SK-N-SH (cell line): ENCODE measurements around the gene NIPAL4. TPM values are rescaled to one million over a fixed set of nuclear protein-coding genes. Genes with fewer than 3 reads are reported as not detected.

ENCODE experiments used
- CTCF ChIA-PET: fragments of 300-600, 350-600 bp; formaldehyde crosslinking; extraction: SDS; loops from one replicate; lab custom pipeline; 2021; lab: Yijun Ruan, JAX
- POLR2A ChIA-PET: fragments of 350-600 bp; sonication (Branson Sonifier 250); formaldehyde crosslinking; extraction: SDS; loops from one replicate; lab custom pipeline; 2020; ENCODE audit warnings: antibody characterized with exemption, inconsistent platforms; lab: Yijun Ruan, JAX
- DNase-seq: peaks from one replicate; pipeline ENCODE4 v3.0.0; 2012
- H2AFZ ChIP-seq: fragments of 200-600 bp; sonication (generic); 2 replicates; pipeline ENCODE4 v1.8.1; 2016; ENCODE audit warnings: antibody characterized with exemption, mild to moderate bottlenecking, low read depth
- H3F3A ChIP-seq: fragments of 200-600 bp; sonication (generic); replicated peaks from 2 replicates; pipeline ENCODE3; 2016; ENCODE audit warnings: antibody characterized with exemption, mild to moderate bottlenecking; ENCODE audit not compliant: insufficient read depth
- H3K27ac ChIP-seq, 2 experiments: fragments of 200-500 bp in 1 of 2; fragments of 200-600 bp in 1 of 2; sonication (Bioruptor generic) in 1 of 2; sonication (generic), shearing (Covaris generic) in 1 of 2; 2 replicates each; pipeline versions ENCODE4 v1.5.1 to v1.6.1; 2014 to 2016; ENCODE audit warnings: low read depth in 2 of 2, inconsistent platforms in 1 of 2, low read length in 1 of 2, mild to moderate bottlenecking in 1 of 2, mixed read lengths in 1 of 2
- H3K27me3 ChIP-seq: fragments of 200-600 bp; sonication (generic), shearing (Covaris generic); 2 replicates; pipeline ENCODE4 v1.6.1; 2016; ENCODE audit warnings: mixed run types; ENCODE audit not compliant: insufficient read depth
- H3K36me3 ChIP-seq, 2 experiments: fragments of 200-500 bp in 1 of 2; fragments of 200-600 bp in 1 of 2; sonication (Bioruptor generic) in 1 of 2; sonication (generic) in 1 of 2; replicated peaks in 1 of 2; 2 replicates each; pipeline versions ENCODE3 to v1.5.1; 2014 to 2016; ENCODE audit warnings: low read length in 1 of 2, mild to moderate bottlenecking in 1 of 2; ENCODE audit not compliant: insufficient read depth in 2 of 2, control insufficient read depth in 1 of 2
- H3K4me1 ChIP-seq, 2 experiments: fragments of 200-500 bp in 1 of 2; fragments of 200-600 bp in 1 of 2; sonication (Bioruptor generic) in 1 of 2; sonication (generic), shearing (Covaris generic) in 1 of 2; 2 replicates each; pipeline versions ENCODE4 v1.5.1 to v1.6.1; 2014 to 2016; ENCODE audit warnings: low read depth in 1 of 2, low read length in 1 of 2, mixed run types in 1 of 2; ENCODE audit not compliant: insufficient read depth in 2 of 2, control insufficient read depth in 1 of 2
- H3K4me2 ChIP-seq: fragments of 200-600 bp; sonication (generic), shearing (Covaris generic); 2 replicates; pipeline ENCODE4 v1.6.1; 2017; ENCODE audit warnings: mixed run types
- H3K4me3 ChIP-seq, 2 experiments: fragments of 200-500 bp in 1 of 2; fragments of 200-600 bp in 1 of 2; sonication (Bioruptor generic) in 1 of 2; sonication (generic), shearing (Covaris generic) in 1 of 2; 2 replicates each; pipeline versions ENCODE4 v1.5.1 to v1.8.1; 2014 to 2016; ENCODE audit warnings: low read depth in 2 of 2, inconsistent platforms in 1 of 2, low read length in 1 of 2, mild to moderate bottlenecking in 1 of 2, mixed read lengths in 1 of 2, moderate library complexity in 1 of 2
- H3K79me2 ChIP-seq: fragments of 200-600 bp; sonication (generic); 2 replicates; pipeline ENCODE4 v1.8.1; 2017; ENCODE audit warnings: mild to moderate bottlenecking; ENCODE audit not compliant: insufficient read depth
- H3K9ac ChIP-seq: fragments of 200-600 bp; sonication (generic); 2 replicates; pipeline ENCODE4 v1.6.1; 2017; ENCODE audit warnings: mixed run types
- H3K9me2 ChIP-seq: fragments of 200-600 bp; sonication (generic); 2 replicates; pipeline ENCODE4 v1.6.1; 2017; ENCODE audit warnings: mixed run types
- H3K9me3 ChIP-seq: fragments of 200-600 bp; sonication (generic); 2 replicates; pipeline ENCODE4 v1.6.1; 2017; ENCODE audit warnings: mixed run types, mild to moderate bottlenecking, moderate library complexity
- H4K20me1 ChIP-seq: fragments of 200-600 bp; sonication (generic); 2 replicates; pipeline ENCODE4 v1.6.1; 2017; ENCODE audit warnings: mild to moderate bottlenecking, mixed run types; ENCODE audit not compliant: insufficient read depth
- CHD2 ChIP-seq: fragments of 150-350 bp; IDR thresholded peaks from 2 replicates; pipeline ENCODE4 v1.6.1; 2018; ENCODE audit warnings: low read length; ENCODE audit not compliant: partially characterized antibody
- CTCF ChIP-seq: fragments of 200-600 bp; sonication (generic); IDR thresholded peaks from 2 replicates; pipeline ENCODE4 v1.6.1; 2017; ENCODE audit warnings: antibody characterized with exemption, mild to moderate bottlenecking, moderate library complexity
- EP300 ChIP-seq, 2 experiments: IDR thresholded peaks; 2 replicates each; pipeline versions ENCODE4 v1.4.0 to v1.6.1; 2012; ENCODE audit warnings: borderline replicate concordance in 1 of 2, low read depth in 1 of 2, low read length in 1 of 2
- FOSL2 ChIP-seq: IDR thresholded peaks from 2 replicates; pipeline ENCODE4 v1.4.0; 2012; ENCODE audit warnings: low read depth, mild to moderate bottlenecking, moderate library complexity, borderline replicate concordance
- FOXM1 ChIP-seq: IDR thresholded peaks from 2 replicates; pipeline ENCODE4 v1.4.0; 2012; ENCODE audit warnings: low read depth, mild to moderate bottlenecking
- GABPA ChIP-seq: IDR thresholded peaks from 2 replicates; pipeline ENCODE4 v1.4.0; 2012; ENCODE audit warnings: low read depth, mild to moderate bottlenecking
- GATA2 ChIP-seq: sonication (generic); formaldehyde crosslinking; IDR thresholded peaks from 2 replicates; pipeline ENCODE4 v1.5.0; 2020; ENCODE audit warnings: mild to moderate bottlenecking, missing genetic modification reagents
- IRF3 ChIP-seq: fragments of 150-350 bp; IDR thresholded peaks from 2 replicates; pipeline ENCODE4 v1.6.1; 2016; ENCODE audit warnings: mild to moderate bottlenecking, low read depth, low read length
- JUND ChIP-seq: IDR thresholded peaks from 2 replicates; pipeline ENCODE4 v1.4.0; 2012
- MAX ChIP-seq: IDR thresholded peaks from 2 replicates; pipeline ENCODE4 v1.4.0; 2012; ENCODE audit warnings: low read depth
- MEF2A ChIP-seq: IDR thresholded peaks from 2 replicates; pipeline ENCODE4 v1.4.0; 2012; ENCODE audit warnings: low read depth, borderline replicate concordance
- NFIC ChIP-seq: IDR thresholded peaks from 2 replicates; pipeline ENCODE4 v1.4.0; 2012; ENCODE audit warnings: borderline replicate concordance
- PBX3 ChIP-seq: IDR thresholded peaks from 2 replicates; pipeline ENCODE4; 2012
- POLR2AphosphoS5 ChIP-seq: IDR thresholded peaks from 2 replicates; pipeline ENCODE4 v1.6.1; 2012; ENCODE audit warnings: low read depth, low read length
- RAD21 ChIP-seq: IDR thresholded peaks from 2 replicates; pipeline ENCODE4 v1.6.1; 2012; ENCODE audit warnings: mild to moderate bottlenecking, low read length
- RFX5 ChIP-seq: IDR thresholded peaks from 2 replicates; pipeline ENCODE4 v1.6.1; 2012; ENCODE audit warnings: mild to moderate bottlenecking, improper control_type of control experiment, low read length
- TAF1 ChIP-seq: IDR thresholded peaks from 2 replicates; pipeline ENCODE4 v1.6.1; 2012; ENCODE audit warnings: low read depth, mild to moderate bottlenecking, low read length, moderate library complexity, borderline replicate concordance
- TCF12 ChIP-seq: IDR thresholded peaks from 2 replicates; pipeline ENCODE4 v1.4.0; 2012
- TEAD4 ChIP-seq: IDR thresholded peaks from 2 replicates; pipeline ENCODE4 v1.4.0; 2012; ENCODE audit warnings: mild to moderate bottlenecking, borderline replicate concordance; ENCODE audit not compliant: insufficient read depth
- USF1 ChIP-seq: IDR thresholded peaks from 2 replicates; pipeline ENCODE4 v1.4.0; 2012; ENCODE audit warnings: low read depth, borderline replicate concordance
- YY1 ChIP-seq: IDR thresholded peaks from 2 replicates; pipeline ENCODE4 v1.4.0; 2012; ENCODE audit warnings: low read depth, mild to moderate bottlenecking
- ZBTB33 ChIP-seq: IDR thresholded peaks from 2 replicates; pipeline ENCODE4 v1.4.0; 2012; ENCODE audit warnings: low read depth, borderline replicate concordance
- WGBS: methylation state at CpG from one replicate; pipeline ENCODE4 v1.1.6; 2017; ENCODE audit warnings: low lambda C conversion rate; 5-methylcytosine and 5-hydroxymethylcytosine counted together
- polyA plus RNA-seq, 3 experiments: library from polyadenylated mRNA; depleted of rRNA; stranded (reverse); fragments of >200 nt; gene quantifications; 2 replicates each; pipeline ENCODE4 v1.2.3, GENCODE V29; 2012

Gene NIPAL4
- polyA plus RNA-seq, 1 of the 3 experiments (the other 2 are of a cell fraction), result 2.3 TPM

- TF ChIP-seq RAD21 (no peak), ZBTB33 (no peak), RFX5 (no peak), TAF1 (no peak), IRF3 (no peak)
- TF ChIP-seq, all 33 proteins: peak for 8
These were observed 56.0 kb downstream of the NIPAL4 start (continued) for GRCh38 chr5:157516006-157516405.

- H3K9me2 ChIP-seq, result no peaks in the 10 kb centered on the region
- H3F3A ChIP-seq, result peaks cover 72% of the 10 kb centered on the region
- peaks cover 12 to 48% of the 10 kb centered on the region in 2 experiments for H3K36me3 ChIP-seq
- WGBS, result 23% methylated on average over 5 of the region's 5 CpGs
- H3K4me1 ChIP-seq, result peaks cover 18 to 38% of the 10 kb centered on the region in 2 experiments
- peak overlapping the region; percentile 74 for H3K4me2 ChIP-seq
- peaks cover 7% of the 10 kb centered on the region; the same call in 1 of the 2 replicates for H4K20me1 ChIP-seq
- POLR2A ChIA-PET, result no interaction called here
- CTCF ChIA-PET, result no interaction called here
- H3K27ac ChIP-seq, result peak overlapping the region; percentile 76 to 98
- no peak overlapping the region for H3K4me3 ChIP-seq
- H3K9ac ChIP-seq, result peak overlapping the region; percentile 72
- no peak for DNase-seq
- H3K27me3 ChIP-seq, result no peaks in the 10 kb centered on the region
- H3K79me2 ChIP-seq, result peaks cover 59% of the 10 kb centered on the region
- no peak overlapping the region for H2AFZ ChIP-seq
- H3K9me3 ChIP-seq, result no peaks in the 10 kb centered on the region
- TF ChIP-seq TEAD4, result peak; percentile 43; the same call in 1 of the 2 replicates
- peak; percentile 93 for TF ChIP-seq MAX
- no peak for TF ChIP-seq GATA2 (CRISPR knock-in tag)
- peak; percentile 86 for TF ChIP-seq NFIC
- peak; percentile 66 for TF ChIP-seq JUND
- TF ChIP-seq CTCF, result no peak
- TF ChIP-seq ZBTB33, result no peak
- TF ChIP-seq CHD2, result no peak
- TF ChIP-seq EP300 (IDR thresholded peaks at IDR 0.05; ENCODE audit: borderline replicate concordance in 1 of 2, low read depth in 1 of 2, low read length in 1 of 2), result peak in 1 of 2 experiments; percentile 50; a peak in 1 of 4 replicates
- peak; percentile 74; the same call in 1 of the 2 replicates for TF ChIP-seq FOSL2
- no peak for TF ChIP-seq RFX5
- TF ChIP-seq USF1, result no peak
- TF ChIP-seq POLR2AphosphoS5, result peak; percentile 59; the same call in 1 of the 2 replicates
- peak; percentile 41; the same call in 1 of the 2 replicates for TF ChIP-seq PBX3
- TF ChIP-seq FOXM1, result no peak
- no peak for TF ChIP-seq GABPA
- no peak; the same call in 1 of the 2 replicates for TF ChIP-seq YY1
- TF ChIP-seq MEF2A, result no peak
- peak; percentile 88 for TF ChIP-seq TCF12
These were observed 56.8 kb downstream of the NIPAL4 start for GRCh38 chr5:157516626-157517325.
